HG03575 (cell line): ENCODE results near the gene PGBD4.
"Not testable (repeated sequence)": the region's sequence is repeated elsewhere in the genome, so short reads cannot be mapped to it uniquely, and the experiment has no call there.

Experiments
- ATAC-seq: cut with Tn5 transposase; IDR thresholded peaks from one replicate; pipeline ENCODE4 v1.9.1; 2021; ENCODE audit not compliant: unreplicated experiment, insufficient number of reproducible peaks, low FRiP score; ENCODE audit errors: extremely low read depth

Gene PGBD4

GRCh38 chr15:34109797-34110663, 8.1 kb downstream of the PGBD4 start:
- ATAC-seq = no peak

- no peak for ATAC-seq
Observed at GRCh38 chr15:34111488-34111887, 9.6 kb downstream of the PGBD4 start.

- no peak for ATAC-seq
Observed at GRCh38 chr15:34114215-34114614, 12.3 kb downstream of the PGBD4 start.

- ATAC-seq = no peak
Observed at GRCh38 chr15:34114739-34115138, 12.9 kb downstream of the PGBD4 start.

GRCh38 chr15:34116620-34117019, 14.7 kb downstream of the PGBD4 start:
- ATAC-seq = no peak

- ATAC-seq = no peak
Observed at GRCh38 chr15:34119291-34119690, 17.4 kb downstream of the PGBD4 start.

GRCh38 chr15:34120420-34120819, 18.5 kb downstream of the PGBD4 start:
- ATAC-seq = not testable (repeated sequence)

- ATAC-seq = not testable (repeated sequence)
Observed at GRCh38 chr15:34121786-34122185, 19.9 kb downstream of the PGBD4 start.

GRCh38 chr15:34122771-34123183, 20.9 kb downstream of the PGBD4 start:
- ATAC-seq = no peak

- no peak for ATAC-seq
Observed at GRCh38 chr15:34124651-34125050, 22.8 kb downstream of the PGBD4 start.

- ATAC-seq = no peak
Observed at GRCh38 chr15:34125945-34126344, 24.1 kb downstream of the PGBD4 start.

- ATAC-seq = no peak
Observed at GRCh38 chr15:34126522-34126921, 24.6 kb downstream of the PGBD4 start.

- ATAC-seq = no peak
Observed at GRCh38 chr15:34128898-34129297, 27.0 kb downstream of the PGBD4 start.

GRCh38 chr15:34132881-34133280, 31.0 kb downstream of the PGBD4 start:
- no peak for ATAC-seq

GRCh38 chr15:34133511-34133910, 31.6 kb downstream of the PGBD4 start:
- ATAC-seq = no peak

- no peak for ATAC-seq
Observed at GRCh38 chr15:34147371-34148140, 45.7 kb downstream of the PGBD4 start.

GRCh38 chr15:34154725-34155204, 52.9 kb downstream of the PGBD4 start:
- no peak for ATAC-seq

- no peak for ATAC-seq
Observed at GRCh38 chr15:34155859-34156258, 54.0 kb downstream of the PGBD4 start.
